HCT116 (cell line): ENCODE data around the gene TMEM54. TPM values are rescaled to one million over a fixed set of nuclear protein-coding genes. Genes with fewer than 3 reads are reported as not detected.

Source experiments
- ATAC-seq: fragments of 200-7000 bp; cut with Tn5 transposase; 2 replicates; pipeline ENCODE4 v1.9.1; 2020; ENCODE audit warnings: mild to moderate bottlenecking, moderate library complexity
- BruUV-seq: library from RNA; stranded (reverse); fragments of 400-500 nt; replicated peaks from 2 replicates; lab custom pipeline; 2021; lab: Mats Ljungman, UMichigan
- CTCF ChIA-PET: fragments of 300-600 bp; sonication (Branson Sonifier 250); formaldehyde crosslinking; loops from one replicate; lab custom pipeline; 2021; ENCODE audit warnings: antibody characterized with exemption; lab: Charles Lee
- POLR2A ChIA-PET: fragments of 300-600, 350-600 bp; sonication (Branson Sonifier 250); formaldehyde crosslinking; loops from one replicate; lab custom pipeline; 2021; ENCODE audit warnings: antibody characterized with exemption; lab: Charles Lee
- RAD21 ChIA-PET, 2 experiments: fragments of 300-600 bp; sonication (Branson Sonifier 250); formaldehyde crosslinking; loops; one replicate each; lab custom pipeline; 2023; ENCODE audit warnings: low total read pairs in 2 of 2; ENCODE audit not compliant: uncharacterized antibody in 2 of 2, unreplicated experiment in 2 of 2, low non-redundant PET in 1 of 2; lab: Charles Lee
- DNase-seq: peaks from one replicate; pipeline ENCODE4 v3.0.0-alpha.2; 2010; ENCODE audit warnings: low read depth, low spot score
- H2AFZ ChIP-seq: fragments of 200-600 bp; shearing (Covaris generic), sonication (generic); 2 replicates; pipeline ENCODE4 v1.6.1; 2017; ENCODE audit warnings: low read depth, mixed run types, mixed read lengths, antibody characterized with exemption, low read length; ENCODE audit not compliant: poor library complexity, severe bottlenecking
- H3K27ac ChIP-seq: 2 replicates; pipeline ENCODE4 v1.5.1; 2012; ENCODE audit warnings: low read depth, low read length
- H3K27me3 ChIP-seq: fragments of 200-600 bp; sonication (generic); 2 replicates; pipeline ENCODE4 v1.6.1; 2016; ENCODE audit warnings: mixed run types, low read length, mixed read lengths; ENCODE audit not compliant: insufficient read depth
- H3K36me3 ChIP-seq, 2 experiments: fragments of 200-500 bp in 1 of 2; fragments of 200-600 bp in 1 of 2; sonication (Bioruptor generic) in 1 of 2; sonication (generic) in 1 of 2; 2 replicates each; pipeline versions ENCODE4 v1.5.1 to v1.6.1; 2014 to 2016; ENCODE audit warnings: low read length in 2 of 2, inconsistent platforms in 1 of 2, mixed read lengths in 1 of 2, mixed run types in 1 of 2; ENCODE audit not compliant: insufficient read depth in 2 of 2, control insufficient read depth in 1 of 2
- H3K4me1 ChIP-seq, 2 experiments: fragments of 200-600 bp in 1 of 2; sonication (generic) in 1 of 2; 2 replicates each; pipeline versions ENCODE4 v1.5.1 to v1.6.1; 2012 to 2017; ENCODE audit warnings: low read length in 2 of 2, inconsistent platforms in 1 of 2, mild to moderate bottlenecking in 1 of 2, mixed read lengths in 1 of 2, mixed run types in 1 of 2, moderate library complexity in 1 of 2; ENCODE audit not compliant: insufficient read depth in 2 of 2, control insufficient read depth in 1 of 2
- H3K4me2 ChIP-seq: fragments of 200-600 bp; sonication (generic); 2 replicates; pipeline ENCODE4 v1.6.1; 2017; ENCODE audit warnings: mixed run types, low read length, mixed read lengths
- H3K4me3 ChIP-seq, 2 experiments: fragments of 200-600 bp in 1 of 2; sonication (generic) in 1 of 2; replicated peaks in 1 of 2; 2 replicates each; pipeline ENCODE4 v1.5.1; 2011 to 2016; ENCODE audit warnings: low read length in 2 of 2, control low read depth in 1 of 2, low read depth in 1 of 2, mild to moderate bottlenecking in 1 of 2, mixed read lengths in 1 of 2, mixed run types in 1 of 2
- H3K79me2 ChIP-seq: fragments of 200-600 bp; sonication (generic); 2 replicates; pipeline ENCODE4 v1.6.1; 2017; ENCODE audit warnings: mild to moderate bottlenecking, mixed run types, low read length, moderate library complexity, mixed read lengths; ENCODE audit not compliant: insufficient read depth
- H3K9ac ChIP-seq: fragments of 200-600 bp; sonication (generic); 2 replicates; pipeline ENCODE4 v1.6.1; 2016; ENCODE audit warnings: low read length, mixed read lengths
- H3K9me2 ChIP-seq: fragments of 200-600 bp; sonication (generic), shearing (Covaris generic); 2 replicates; pipeline ENCODE4 v1.6.1; 2017; ENCODE audit warnings: mixed run types, mild to moderate bottlenecking, moderate library complexity; ENCODE audit not compliant: insufficient read depth
- H3K9me3 ChIP-seq, 2 experiments: fragments of 200-500 bp in 1 of 2; fragments of 200-600 bp in 1 of 2; sonication (Bioruptor generic) in 1 of 2; sonication (generic) in 1 of 2; 2 replicates each; pipeline ENCODE4 v1.6.1; 2014 to 2017; ENCODE audit warnings: low read length in 2 of 2, mixed read lengths in 2 of 2, inconsistent platforms in 1 of 2, low read depth in 1 of 2, mild to moderate bottlenecking in 1 of 2, mixed run types in 1 of 2, moderate library complexity in 1 of 2; ENCODE audit not compliant: control insufficient read depth in 1 of 2, insufficient read depth in 1 of 2
- H4K20me1 ChIP-seq: fragments of 200-600 bp; sonication (generic), shearing (Covaris generic); 2 replicates; pipeline ENCODE4 v1.6.1; 2017; ENCODE audit warnings: mixed run types, mild to moderate bottlenecking, moderate library complexity; ENCODE audit not compliant: insufficient read depth
- CEBPB ChIP-seq: IDR thresholded peaks from 2 replicates; pipeline ENCODE4 v1.6.1; 2012; ENCODE audit warnings: low read depth
- MAX ChIP-seq: IDR thresholded peaks from 2 replicates; pipeline ENCODE4 v1.6.1; 2012
- POLR2A ChIP-seq: IDR thresholded peaks from 2 replicates; pipeline ENCODE4 v1.7.0; 2011; ENCODE audit warnings: borderline replicate concordance; ENCODE audit not compliant: insufficient read depth, insufficient read length; ENCODE audit errors: extremely low read depth
- POLR2AphosphoS5 ChIP-seq: IDR thresholded peaks from 2 replicates; pipeline ENCODE4 v1.6.1; 2011; ENCODE audit warnings: mild to moderate bottlenecking, low read depth, low read length, moderate library complexity
- REST ChIP-seq: IDR thresholded peaks from 2 replicates; pipeline ENCODE4 v1.6.1; 2012; ENCODE audit warnings: low read depth
- SIN3A ChIP-seq: IDR thresholded peaks from 2 replicates; pipeline ENCODE4 v1.6.1; 2012; ENCODE audit warnings: low read depth
- SRF ChIP-seq: IDR thresholded peaks from 2 replicates; pipeline ENCODE4 v1.6.1; 2012; ENCODE audit warnings: low read depth
- TCF7L2 ChIP-seq: IDR thresholded peaks from 2 replicates; pipeline ENCODE4 v1.7.0; 2011; ENCODE audit warnings: borderline replicate concordance, inconsistent platforms; ENCODE audit not compliant: insufficient read depth, insufficient read length; ENCODE audit errors: extremely low read depth
- ZNF274 ChIP-seq: fragments of 200-500 bp; sonication (Bioruptor generic); IDR thresholded peaks from 2 replicates; pipeline ENCODE4 v1.6.1; 2014; ENCODE audit warnings: mild to moderate bottlenecking, low read depth, low read length, inconsistent platforms
- intact Hi-C: fragments of 100-400 bp; cut with micrococcal nuclease; formaldehyde crosslinking; loops from 2 replicates; pipeline ENCODE4 v1.10.0; 2022
- total RNA-seq: library from RNA; stranded (reverse); gene quantifications from one replicate; pipeline ENCODE4 v1.2.1, GENCODE V29; 2021; ENCODE audit not compliant: unreplicated experiment

Gene TMEM54
- total RNA-seq, 1 experiment from 2014 or later = 121 TPM

- H3K27ac ChIP-seq = no peak overlapping the region
- intact Hi-C loops = no loop called here
- H3K9me2 ChIP-seq = no peaks in the 10 kb centered on the region
- BruUV-seq = no TSS peak
- H3K9me3 ChIP-seq = no peaks in the 10 kb centered on the region
- ChIA-PET RAD21 (no interaction called here), CTCF (no interaction called here), POLR2A (no interaction called here)
- H3K4me2 ChIP-seq = no peak overlapping the region
- ATAC-seq (no peak), DNase-seq (no peak)
- no peaks in the 10 kb centered on the region for H3K27me3 ChIP-seq
- H4K20me1 ChIP-seq = no peaks in the 10 kb centered on the region
- no peak overlapping the region for H2AFZ ChIP-seq
- TF ChIP-seq MAX = no peak
- TF ChIP-seq REST = no peak
- no peak for TF ChIP-seq SIN3A
- no peak for TF ChIP-seq TCF7L2
- no peak for TF ChIP-seq POLR2A
- TF ChIP-seq SRF = no peak
- no peak for TF ChIP-seq POLR2AphosphoS5
- no peak for TF ChIP-seq ZNF274
- no peak for TF ChIP-seq CEBPB
- peaks cover 0 to 5% of the 10 kb centered on the region in 2 experiments; a peak in 1 of 4 replicates for H3K4me1 ChIP-seq
- H3K36me3 ChIP-seq = no peaks in the 10 kb centered on the region
- no peaks in the 10 kb centered on the region for H3K79me2 ChIP-seq
- no peak overlapping the region for H3K4me3 ChIP-seq
- H3K9ac ChIP-seq = no peak overlapping the region
These were observed 17.7 kb downstream of the TMEM54 start for GRCh38 chr1:32883338-32884031.
